GM19467 (cell line): ENCODE measurements around the gene HMBS.

ENCODE experiments used
- ATAC-seq: cut with Tn5 transposase; IDR thresholded peaks from one replicate; pipeline ENCODE4 v1.9.1; 2021; ENCODE audit warnings: mild to moderate bottlenecking, moderate library complexity; ENCODE audit not compliant: unreplicated experiment

HMBS gene

GRCh38 chr11:119067371-119068222 is 17.1 kb upstream of the HMBS start, which contains the start of gene VPS11:
TSS of gene VPS11 (plus strand) at chr11:119067818. CDS start at chr11:119067824, 6 bp downstream.
- peak; percentile 85 for ATAC-seq

GRCh38 chr11:119077839-119078238 is 6.8 kb upstream of the HMBS start:
- no peak for ATAC-seq

- ATAC-seq = no peak
These were observed 5.8 kb upstream of the HMBS start for GRCh38 chr11:119078675-119079420.

- no peak for ATAC-seq
These were observed 2.9 kb upstream of the HMBS start for GRCh38 chr11:119081682-119082260.

- no peak for ATAC-seq
These were observed 761 bp downstream of the HMBS start for GRCh38 chr11:119085437-119085847.

- no peak for ATAC-seq
These were observed 2.4 kb downstream of the HMBS start for GRCh38 chr11:119087123-119087522.

- ATAC-seq = no peak
These were observed 3.1 kb downstream of the HMBS start for GRCh38 chr11:119087747-119088241.

GRCh38 chr11:119088406-119088805 is 3.7 kb downstream of the HMBS start:
- no peak for ATAC-seq

GRCh38 chr11:119089319-119089718 is 4.6 kb downstream of the HMBS start:
- no peak for ATAC-seq

GRCh38 chr11:119091178-119091577 is 6.5 kb downstream of the HMBS start:
- no peak for ATAC-seq

- no peak for ATAC-seq
These were observed 7.5 kb downstream of the HMBS start for GRCh38 chr11:119091966-119092879.

- no peak for ATAC-seq
These were observed 8.5 kb downstream of the HMBS start for GRCh38 chr11:119092880-119093842.

- ATAC-seq = peak; percentile 5
These were observed 9.5 kb downstream of the HMBS start for GRCh38 chr11:119093942-119094815.

GRCh38 chr11:119094816-119095065 is 10.1 kb downstream of the HMBS start:
- peak; percentile 38 for ATAC-seq

GRCh38 chr11:119095066-119095880 is 10.6 kb downstream of the HMBS start:
- ATAC-seq = peak; percentile 70

GRCh38 chr11:119099711-119100110 is 15.0 kb downstream of the HMBS start:
- ATAC-seq = no peak

GRCh38 chr11:119100246-119100970 is 15.7 kb downstream of the HMBS start:
- ATAC-seq = no peak
